HG03064 (cell line): ENCODE results near the gene MAD1L1.

Experiments used
- ATAC-seq: cut with Tn5 transposase; IDR thresholded peaks from one replicate; pipeline ENCODE4 v1.9.1; 2021; ENCODE audit warnings: low read depth; ENCODE audit not compliant: unreplicated experiment

Gene MAD1L1

GRCh38 chr7:2094454-2095045, 138.2 kb downstream of the MAD1L1 start:
- ATAC-seq = no peak

DNA sequence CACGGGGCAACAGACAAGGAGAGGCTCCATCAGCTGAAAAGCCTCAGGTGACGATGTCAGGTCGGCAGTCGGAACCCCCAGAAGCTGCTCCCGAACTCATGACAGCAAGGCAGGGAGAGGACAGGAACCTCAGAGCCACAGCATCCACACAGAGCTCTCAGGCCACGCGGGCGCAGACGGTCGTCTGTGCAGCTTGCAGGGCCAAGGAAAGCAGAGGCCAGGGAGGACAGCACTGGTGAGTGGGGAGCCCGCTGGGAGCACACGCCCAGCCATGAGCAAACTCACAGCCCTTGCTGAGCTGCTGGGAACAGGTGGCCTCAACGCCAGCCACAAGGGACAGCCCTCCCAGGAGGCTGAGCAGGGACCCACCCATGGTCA, 138.9 kb downstream of the MAD1L1 start:
- ATAC-seq = no peak

DNA sequence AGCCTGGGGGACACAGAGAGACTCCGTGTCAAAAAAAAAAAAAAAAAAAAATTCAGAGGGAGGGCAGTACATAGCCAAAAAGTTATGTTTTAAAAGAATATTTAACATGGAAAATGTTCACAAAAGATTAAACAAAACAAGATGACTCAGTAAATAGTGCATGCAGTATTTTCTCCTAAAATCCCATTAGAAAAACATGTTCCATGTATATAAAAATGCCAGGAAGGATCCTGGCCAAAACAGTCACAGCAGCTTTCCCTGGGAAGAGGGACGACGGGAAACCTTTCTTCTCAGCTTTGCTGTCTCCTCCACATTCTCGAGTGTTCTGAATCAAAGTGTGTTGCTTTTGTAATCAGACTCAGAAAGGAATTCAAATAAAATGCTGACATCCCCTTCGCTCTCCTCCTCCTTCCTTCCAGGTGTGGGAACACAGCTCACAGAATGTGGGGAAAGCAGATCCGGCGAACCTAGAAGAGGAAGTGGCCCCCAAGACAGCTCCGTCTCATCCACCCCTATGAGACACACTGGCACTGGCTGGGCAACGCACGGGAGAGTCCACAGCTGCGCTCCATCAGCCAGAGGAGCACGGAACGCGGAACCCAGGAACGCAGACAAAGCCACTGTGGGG, 139.4 kb downstream of the MAD1L1 start:
- ATAC-seq = no peak

DNA sequence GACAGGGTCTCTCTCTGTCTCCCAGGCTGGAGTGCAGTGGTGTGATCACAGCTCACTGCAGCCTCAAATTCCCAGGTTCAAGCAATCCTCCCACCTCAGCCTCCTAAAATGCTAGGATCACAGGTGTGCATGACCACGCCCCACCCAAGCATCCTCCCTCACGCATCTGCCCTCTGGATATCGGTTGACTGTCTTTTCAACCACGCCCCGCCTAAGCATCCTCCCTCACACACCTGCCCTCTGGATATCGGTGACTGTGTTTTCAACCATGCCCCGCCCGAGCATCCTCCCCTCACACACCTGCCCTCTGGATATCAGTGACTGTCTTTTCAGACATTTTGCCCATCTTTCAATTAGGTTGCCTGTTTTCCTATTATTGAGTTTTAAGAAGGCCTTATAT, 140.5 kb downstream of the MAD1L1 start:
- no peak for ATAC-seq

GRCh38 chr7:2090526-2091520, 141.9 kb downstream of the MAD1L1 start:
- ATAC-seq = no peak

DNA sequence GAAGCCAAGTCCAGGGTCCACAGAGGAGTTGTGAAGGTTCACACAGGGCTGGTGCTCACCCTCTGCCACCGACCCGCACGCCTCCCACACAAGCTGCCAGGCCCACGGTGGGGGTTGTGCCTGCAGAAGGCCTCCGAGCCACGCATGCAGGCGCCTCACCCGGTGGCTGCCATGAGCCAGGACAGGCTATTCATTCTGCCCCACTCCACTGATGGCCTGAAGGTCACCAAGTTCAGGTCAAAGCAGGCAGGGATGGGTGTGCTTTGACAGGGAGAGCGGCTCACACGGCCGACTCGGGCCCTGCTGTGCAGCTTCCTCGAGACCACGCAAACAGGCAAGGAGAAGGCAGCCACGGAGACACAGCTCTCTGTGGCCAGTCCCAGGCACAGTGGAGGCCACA, 143.9 kb downstream of the MAD1L1 start:
- no peak for ATAC-seq

DNA sequence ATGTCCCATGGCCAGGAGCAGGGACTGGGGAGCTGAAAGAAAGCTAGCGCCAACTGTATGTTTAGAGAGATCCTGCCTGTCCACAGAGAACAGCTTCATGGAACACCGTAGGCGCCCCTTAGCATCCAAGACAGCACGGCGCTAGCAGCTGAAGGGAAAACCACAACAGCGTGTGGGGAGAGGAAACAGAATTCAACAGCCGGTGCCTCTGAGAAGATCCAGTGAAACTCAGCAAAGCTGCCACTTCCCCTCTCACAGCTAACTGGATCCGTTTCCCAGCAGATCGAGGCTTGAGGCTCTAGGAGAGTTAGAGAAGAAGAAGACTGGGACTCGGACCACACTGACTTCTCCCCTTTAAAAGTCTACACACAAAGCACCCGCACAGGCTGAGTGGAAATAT, 145.0 kb downstream of the MAD1L1 start:
- ATAC-seq = no peak

- no peak for ATAC-seq
Observed at GRCh38 chr7:2086229-2086628, 146.5 kb downstream of the MAD1L1 start.

GRCh38 chr7:2085804-2086203, 146.9 kb downstream of the MAD1L1 start:
- no peak for ATAC-seq

- no peak for ATAC-seq
Observed at GRCh38 chr7:2084781-2085505, 147.8 kb downstream of the MAD1L1 start.

GRCh38 chr7:2084331-2084730, 148.4 kb downstream of the MAD1L1 start:
- ATAC-seq = no peak

DNA sequence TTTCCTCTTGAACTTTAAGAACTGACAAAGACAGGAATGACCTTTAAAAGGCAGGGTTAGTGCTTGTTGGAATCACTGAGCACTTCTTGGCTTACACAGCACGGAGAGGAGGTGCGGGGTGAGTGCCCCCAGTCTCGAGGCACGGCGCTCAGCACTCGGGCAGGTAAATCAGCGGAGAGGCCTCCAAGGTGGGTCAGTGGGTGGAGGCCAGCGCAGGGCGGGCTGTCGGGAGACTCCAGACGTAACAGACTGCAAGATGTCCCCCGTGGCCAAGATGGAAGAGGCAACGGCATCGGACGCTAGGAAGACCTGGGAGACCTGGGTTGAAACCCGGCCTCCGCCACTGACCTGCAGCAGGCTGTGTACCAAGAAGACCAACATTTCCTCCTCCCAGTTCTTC, 149.4 kb downstream of the MAD1L1 start:
- ATAC-seq = no peak

- no peak for ATAC-seq
Observed at GRCh38 chr7:2082139-2082998, 150.4 kb downstream of the MAD1L1 start.

GRCh38 chr7:2081526-2082135, 151.1 kb downstream of the MAD1L1 start:
- no peak for ATAC-seq

DNA sequence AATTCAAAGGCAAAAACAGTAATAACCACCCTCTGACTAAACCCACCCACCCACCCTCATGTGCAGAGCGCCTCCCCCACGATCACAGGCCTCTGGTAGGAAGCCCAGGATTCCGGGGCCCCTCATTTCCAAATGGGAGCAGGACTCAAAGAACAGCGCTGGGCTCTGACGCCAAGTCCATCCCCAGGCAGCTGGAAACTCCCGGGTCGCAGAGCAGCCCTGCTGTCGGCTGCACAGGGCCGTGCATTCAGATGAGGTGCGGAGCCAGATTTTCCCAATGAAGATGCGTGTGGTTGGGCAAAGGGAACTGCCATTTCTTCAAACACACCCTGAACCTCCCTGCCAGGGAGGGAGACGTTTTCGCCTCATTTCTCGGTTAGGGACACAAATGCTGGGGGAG, 152.3 kb downstream of the MAD1L1 start:
- ATAC-seq = no peak

DNA sequence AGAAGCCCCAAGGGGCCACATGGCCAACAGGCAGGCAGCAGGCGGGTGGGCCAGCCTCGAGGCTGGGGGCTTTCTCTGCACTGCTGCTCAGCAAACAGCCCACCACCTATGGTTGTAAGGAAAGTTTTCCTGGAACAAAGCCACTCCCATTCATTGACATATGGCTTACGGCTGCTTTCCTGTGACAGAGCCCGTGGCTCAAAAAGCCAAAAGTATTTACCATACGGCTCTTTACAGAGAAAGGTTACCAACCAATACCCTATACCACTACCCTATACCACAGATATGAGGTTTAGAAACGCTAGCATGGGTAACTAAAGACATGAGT, 152.7 kb downstream of the MAD1L1 start:
- ATAC-seq = no peak

- ATAC-seq = no peak
Observed at GRCh38 chr7:2079332-2080059, 153.2 kb downstream of the MAD1L1 start.

DNA sequence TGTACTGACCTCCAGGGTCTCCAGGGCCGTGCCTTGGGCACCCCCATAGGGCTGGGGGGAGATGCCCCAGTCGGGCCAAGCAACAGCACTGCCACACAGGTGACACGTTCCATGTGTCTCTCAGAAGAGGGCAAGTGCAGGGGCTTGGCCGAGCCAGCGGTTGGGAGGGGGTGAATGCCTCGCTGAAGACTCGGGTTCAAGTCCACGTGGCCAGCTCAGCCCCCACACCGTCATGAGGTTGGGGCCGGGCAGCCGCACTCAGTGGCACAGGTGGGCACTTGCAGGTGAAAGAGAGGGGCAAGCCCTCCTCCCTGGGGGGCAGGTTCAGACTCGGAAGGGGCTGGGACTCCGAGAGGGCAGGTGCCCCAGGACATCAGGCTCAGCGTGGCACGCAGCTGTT, 153.8 kb downstream of the MAD1L1 start:
- no peak for ATAC-seq

GRCh38 chr7:2076649-2077064, 156.1 kb downstream of the MAD1L1 start:
- ATAC-seq = no peak
